Thymus (tissue), 14 donors: ENCODE data around the gene DROSHA. TPM values are rescaled to one million over a fixed set of nuclear protein-coding genes. Genes with fewer than 3 reads are reported as not detected.

Source experiments
- DNase-seq, 9 donors: peaks; one replicate each; pipeline ENCODE4 v3.0.0-alpha.2; 2013; ENCODE audit warnings: low spot score in 9 of 9, low read depth in 6 of 9, missing footprints in 1 of 9
- H3K27ac ChIP-seq, 2 donors: one replicate each; pipeline ENCODE4 v1.5.1; 2013; ENCODE audit warnings: control low read depth in 1 of 2, low read depth in 1 of 2, low read length in 1 of 2, mild to moderate bottlenecking in 1 of 2, moderate library complexity in 1 of 2
- H3K27me3 ChIP-seq, 2 donors: one replicate each; pipeline ENCODE4 v1.5.1; 2013; ENCODE audit warnings: low read length in 1 of 2; ENCODE audit not compliant: control insufficient read depth in 2 of 2, insufficient read depth in 1 of 2
- H3K36me3 ChIP-seq, 2 donors: one replicate each; pipeline ENCODE4 v1.5.1; 2013; ENCODE audit warnings: low read length in 1 of 2, mild to moderate bottlenecking in 1 of 2, moderate library complexity in 1 of 2; ENCODE audit not compliant: control insufficient read depth in 2 of 2, insufficient read depth in 2 of 2
- H3K4me1 ChIP-seq, 2 donors: one replicate each; pipeline ENCODE4 v1.5.1; 2013; ENCODE audit warnings: low read length in 2 of 2; ENCODE audit not compliant: control insufficient read depth in 2 of 2, insufficient read depth in 2 of 2
- H3K4me3 ChIP-seq, 2 donors: one replicate each; pipeline ENCODE4 v1.5.1; 2013; ENCODE audit warnings: low read length in 2 of 2, control low read depth in 1 of 2, mild to moderate bottlenecking in 1 of 2
- H3K9me3 ChIP-seq, 2 donors: one replicate each; pipeline ENCODE4 v1.5.1; 2013; ENCODE audit warnings: low read length in 1 of 2, mild to moderate bottlenecking in 1 of 2; ENCODE audit not compliant: control insufficient read depth in 2 of 2, insufficient read depth in 1 of 2
- WGBS: extraction: QIAGEN DNeasy Blood & Tissue Kit; methylation state at CpG from one replicate; pipeline ENCODE4 v1.1.7; 2013; 5-methylcytosine and 5-hydroxymethylcytosine counted together
- long read RNA-seq, 10 donors: transcript quantifications; one replicate each; lab custom pipeline, GENCODE V29; 2026
- polyA plus RNA-seq: library from polyadenylated mRNA; stranded (reverse); fragments of 200-250 nt; gene quantifications from one replicate; pipeline ENCODE4 v1.2.3, GENCODE V29; 2013
- total RNA-seq: library from RNA; stranded (reverse); fragments of 120-200 nt; gene quantifications from one replicate; pipeline ENCODE4 v1.2.4, GENCODE V29; 2013
- donor health status: healthy.

The DROSHA gene, protein sequence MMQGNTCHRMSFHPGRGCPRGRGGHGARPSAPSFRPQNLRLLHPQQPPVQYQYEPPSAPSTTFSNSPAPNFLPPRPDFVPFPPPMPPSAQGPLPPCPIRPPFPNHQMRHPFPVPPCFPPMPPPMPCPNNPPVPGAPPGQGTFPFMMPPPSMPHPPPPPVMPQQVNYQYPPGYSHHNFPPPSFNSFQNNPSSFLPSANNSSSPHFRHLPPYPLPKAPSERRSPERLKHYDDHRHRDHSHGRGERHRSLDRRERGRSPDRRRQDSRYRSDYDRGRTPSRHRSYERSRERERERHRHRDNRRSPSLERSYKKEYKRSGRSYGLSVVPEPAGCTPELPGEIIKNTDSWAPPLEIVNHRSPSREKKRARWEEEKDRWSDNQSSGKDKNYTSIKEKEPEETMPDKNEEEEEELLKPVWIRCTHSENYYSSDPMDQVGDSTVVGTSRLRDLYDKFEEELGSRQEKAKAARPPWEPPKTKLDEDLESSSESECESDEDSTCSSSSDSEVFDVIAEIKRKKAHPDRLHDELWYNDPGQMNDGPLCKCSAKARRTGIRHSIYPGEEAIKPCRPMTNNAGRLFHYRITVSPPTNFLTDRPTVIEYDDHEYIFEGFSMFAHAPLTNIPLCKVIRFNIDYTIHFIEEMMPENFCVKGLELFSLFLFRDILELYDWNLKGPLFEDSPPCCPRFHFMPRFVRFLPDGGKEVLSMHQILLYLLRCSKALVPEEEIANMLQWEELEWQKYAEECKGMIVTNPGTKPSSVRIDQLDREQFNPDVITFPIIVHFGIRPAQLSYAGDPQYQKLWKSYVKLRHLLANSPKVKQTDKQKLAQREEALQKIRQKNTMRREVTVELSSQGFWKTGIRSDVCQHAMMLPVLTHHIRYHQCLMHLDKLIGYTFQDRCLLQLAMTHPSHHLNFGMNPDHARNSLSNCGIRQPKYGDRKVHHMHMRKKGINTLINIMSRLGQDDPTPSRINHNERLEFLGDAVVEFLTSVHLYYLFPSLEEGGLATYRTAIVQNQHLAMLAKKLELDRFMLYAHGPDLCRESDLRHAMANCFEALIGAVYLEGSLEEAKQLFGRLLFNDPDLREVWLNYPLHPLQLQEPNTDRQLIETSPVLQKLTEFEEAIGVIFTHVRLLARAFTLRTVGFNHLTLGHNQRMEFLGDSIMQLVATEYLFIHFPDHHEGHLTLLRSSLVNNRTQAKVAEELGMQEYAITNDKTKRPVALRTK (N-terminal part only)
- total RNA-seq = 34.4 TPM
- polyA plus RNA-seq = 138 TPM
- long read RNA-seq, donor 1, partial matches to known transcripts = 0 of 1 reads
- long read RNA-seq, donor 1, other reads (novel, unspliced or antisense) = 0 of 1 reads
- long read RNA-seq, donor 2 = 0 reads
- long read RNA-seq, donor 3, partial matches to known transcripts = 20 of 23 reads
- long read RNA-seq, donor 3, other reads (novel, unspliced or antisense) = 0 of 23 reads
- long read RNA-seq, donor 4, transcript DROSHA-221 (3 exons, 567 nt) = major isoform, 5 of 12 reads
- long read RNA-seq, donor 4, partial matches to known transcripts = 7 of 12 reads
- long read RNA-seq, donor 4, other reads (novel, unspliced or antisense) = 0 of 12 reads
- long read RNA-seq, donor 5, full-length matches to known transcripts = 13 of 26 reads
- long read RNA-seq, donor 5, partial matches to known transcripts = 13 of 26 reads
- long read RNA-seq, donor 5, other reads (novel, unspliced or antisense) = 0 of 26 reads
- long read RNA-seq, donor 6, partial matches to known transcripts = 6 of 7 reads
- long read RNA-seq, donor 6, other reads (novel, unspliced or antisense) = 0 of 7 reads
- long read RNA-seq, donor 7, partial matches to known transcripts = 9 of 12 reads
- long read RNA-seq, donor 7, other reads (novel, unspliced or antisense) = 0 of 12 reads
- long read RNA-seq, donor 8 = 0 reads
- long read RNA-seq, donor 9, transcript DROSHA-221 (3 exons, 567 nt) = major isoform, 6 of 7 reads
- long read RNA-seq, donor 9, partial matches to known transcripts = 0 of 7 reads
- long read RNA-seq, donor 9, other reads (novel, unspliced or antisense) = 0 of 7 reads
- long read RNA-seq, donor 10, full-length matches to known transcripts = 2 of 7 reads
- long read RNA-seq, donor 10, partial matches to known transcripts = 5 of 7 reads
- long read RNA-seq, donor 10, other reads (novel, unspliced or antisense) = 0 of 7 reads

DNA sequence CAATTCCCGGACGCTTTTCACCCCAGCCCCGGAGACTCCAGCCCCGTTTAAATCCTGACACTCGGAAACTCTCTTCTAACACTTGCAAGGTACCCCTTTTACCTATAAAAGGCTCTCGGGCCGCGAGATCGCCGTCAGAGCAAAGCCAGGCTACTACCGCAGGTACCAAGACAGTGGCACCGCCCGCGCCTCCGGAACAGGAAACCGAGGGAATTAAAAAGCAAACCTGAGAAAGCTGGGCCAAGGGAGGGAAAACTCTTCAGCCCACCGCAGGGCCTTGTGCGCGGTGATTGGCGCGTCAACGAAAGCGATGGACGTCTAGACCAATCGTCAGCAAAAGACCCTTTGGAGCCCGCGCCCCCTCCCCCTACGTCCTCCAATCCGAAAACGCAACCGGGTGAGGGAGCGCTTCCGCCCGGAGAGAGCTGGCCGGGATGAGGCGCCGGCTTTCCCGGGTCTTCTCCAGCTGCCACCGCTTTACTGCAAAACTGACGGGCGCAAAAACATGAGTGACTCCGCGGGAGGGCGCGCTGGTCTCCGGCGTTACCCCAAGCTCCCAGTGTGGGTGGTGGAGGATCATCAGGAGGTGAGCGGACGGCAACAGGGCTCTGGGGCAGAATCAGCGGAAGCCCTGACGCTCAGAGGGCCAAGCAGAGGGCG, at the start of gene DROSHA, which contains the start of gene C5orf22:
Gene DROSHA, minus strand, starts transcription at position 206 of the 660 bp plus-strand sequence. CDS start 3,034 bp downstream, outside the sequence.
Gene C5orf22, plus strand, starts transcription at position 414 of the 660 bp plus-strand sequence. Its CDS starts 92 bp downstream, at position 506.
- under 1% methylated on average over 52 of the region's 52 CpGs for WGBS
- Histone ChIP-seq H3K36me3 (peaks cover 28 to 40% of the 10 kb centered on the region in 2 donors), H3K4me1 (peaks cover 16 to 22% of the 10 kb centered on the region in 2 donors), H3K27ac (peak within 1 kb of the TSS; percentile 87 to 94), H3K9me3 (no peaks in the 10 kb centered on the region), H3K27me3 (no peaks in the 10 kb centered on the region), H3K4me3 (peak within 1 kb of the TSS; percentile 88 to 94)
- DNase-seq = peak; percentile 85 to 97 (median 93)

- Histone ChIP-seq H3K36me3 (no peaks in the 10 kb centered on the region), H3K27ac (no peak overlapping the region), H3K9me3 (no peaks in the 10 kb centered on the region), H3K4me1 (no peaks in the 10 kb centered on the region), H3K27me3 (no peaks in the 10 kb centered on the region), H3K4me3 (no peak overlapping the region)
- WGBS = 99% methylated on average over 2 of the region's 2 CpGs
- DNase-seq = no peak
These were observed 47.7 kb upstream of the DROSHA start for GRCh38 chr5:31579558-31579957.

GRCh38 chr5:31577438-31577837, 45.5 kb upstream of the DROSHA start:
- Histone ChIP-seq H3K4me3 (no peak overlapping the region), H3K36me3 (no peaks in the 10 kb centered on the region), H3K9me3 (no peaks in the 10 kb centered on the region), H3K4me1 (no peaks in the 10 kb centered on the region), H3K27me3 (no peaks in the 10 kb centered on the region), H3K27ac (no peak overlapping the region)
- 93% methylated on average over 3 of the region's 3 CpGs for WGBS
- no peak for DNase-seq

GRCh38 chr5:31574772-31575171, 42.9 kb upstream of the DROSHA start:
- WGBS = 89% methylated on average over 4 of the region's 4 CpGs

DNA sequence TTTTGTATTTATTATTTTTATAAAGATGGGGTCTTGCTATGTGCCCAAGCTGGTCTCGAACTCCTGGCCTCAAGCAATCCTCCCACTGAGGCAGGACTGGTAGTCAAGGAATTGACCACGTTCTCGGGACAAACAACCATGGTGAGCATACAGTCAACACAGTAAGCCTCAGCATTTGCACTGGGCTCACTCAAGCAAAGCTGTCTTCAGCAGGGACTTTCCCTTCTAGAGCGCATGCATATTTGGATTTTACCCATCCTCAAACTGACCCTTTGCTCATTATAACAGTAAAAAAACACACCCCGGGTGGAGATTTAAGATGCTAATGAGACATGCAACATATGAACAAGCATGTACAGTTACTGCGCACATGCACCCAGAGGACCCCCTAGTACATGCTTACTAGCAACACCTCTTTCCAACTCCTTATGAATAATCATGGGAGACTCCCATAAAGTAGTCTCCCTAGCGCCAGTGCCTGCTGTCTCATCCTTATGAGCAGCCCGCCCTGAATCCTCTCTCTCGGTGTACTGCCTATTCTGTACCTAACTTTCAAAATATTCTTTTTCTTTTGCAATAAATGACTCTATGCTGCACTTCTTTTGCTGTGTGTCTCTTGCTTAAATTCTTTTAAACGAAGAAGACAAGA, 41.7 kb upstream of the DROSHA start:
- Histone ChIP-seq H3K4me1 (no peaks in the 10 kb centered on the region), H3K27ac (no peak overlapping the region), H3K36me3 (no peaks in the 10 kb centered on the region), H3K27me3 (no peaks in the 10 kb centered on the region), H3K4me3 (no peak overlapping the region), H3K9me3 (no peaks in the 10 kb centered on the region)
- WGBS = 95% methylated on average over 10 of the region's 10 CpGs
- DNase-seq = no peak

More at GRCh38 chr5:31574772-31575171, 42.9 kb upstream of the DROSHA start:
- Histone ChIP-seq H3K27ac (no peak overlapping the region), H3K4me1 (no peaks in the 10 kb centered on the region), H3K36me3 (no peaks in the 10 kb centered on the region), H3K27me3 (no peaks in the 10 kb centered on the region), H3K4me3 (no peak overlapping the region), H3K9me3 (no peaks in the 10 kb centered on the region)
- no peak for DNase-seq

DNA sequence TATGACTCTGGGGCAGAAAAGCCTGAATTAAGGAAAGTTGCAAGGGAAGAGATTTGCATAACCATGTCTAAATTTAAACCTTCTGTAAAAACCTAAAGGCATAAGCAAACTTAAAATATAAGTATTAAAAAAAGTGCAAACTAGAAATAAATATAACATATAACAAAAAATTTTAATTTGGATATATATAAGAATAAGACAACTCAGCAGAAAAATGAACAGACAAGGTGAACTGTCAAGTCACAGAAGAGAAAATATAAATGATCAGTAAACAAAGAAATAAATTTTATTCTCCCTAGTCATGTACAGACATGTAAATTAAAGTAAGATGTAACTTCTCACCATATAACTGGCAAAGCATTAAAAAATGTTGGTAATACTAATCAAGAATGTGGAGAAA, 37.2 kb upstream of the DROSHA start:
- DNase-seq = no peak

GRCh38 chr5:31568302-31568835, 36.5 kb upstream of the DROSHA start:
- WGBS = 97% methylated on average over 1 of the region's 1 CpG
- Histone ChIP-seq H3K4me3 (no peak overlapping the region), H3K27me3 (no peaks in the 10 kb centered on the region), H3K36me3 (no peaks in the 10 kb centered on the region), H3K4me1 (no peaks in the 10 kb centered on the region), H3K9me3 (peaks cover 2 to 8% of the 10 kb centered on the region in 2 donors), H3K27ac (no peak overlapping the region)
- DNase-seq = no peak

More for the DNA sequence above, 37.2 kb upstream of the DROSHA start:
- peaks cover 2 to 8% of the 10 kb centered on the region in 2 donors for H3K9me3 ChIP-seq
- H3K4me1 ChIP-seq = no peaks in the 10 kb centered on the region
- H3K4me3 ChIP-seq = no peak overlapping the region
- H3K27me3 ChIP-seq = no peaks in the 10 kb centered on the region
- H3K27ac ChIP-seq = no peak overlapping the region
- H3K36me3 ChIP-seq = no peaks in the 10 kb centered on the region
